Pons (tissue), 1 donor: ENCODE data around the gene FSTL4.

ENCODE experiments used
- DNase-seq: peaks from one replicate; pipeline ENCODE4 v3.0.0-alpha.2; 2016; ENCODE audit warnings: low spot score

FSTL4 gene

DNA sequence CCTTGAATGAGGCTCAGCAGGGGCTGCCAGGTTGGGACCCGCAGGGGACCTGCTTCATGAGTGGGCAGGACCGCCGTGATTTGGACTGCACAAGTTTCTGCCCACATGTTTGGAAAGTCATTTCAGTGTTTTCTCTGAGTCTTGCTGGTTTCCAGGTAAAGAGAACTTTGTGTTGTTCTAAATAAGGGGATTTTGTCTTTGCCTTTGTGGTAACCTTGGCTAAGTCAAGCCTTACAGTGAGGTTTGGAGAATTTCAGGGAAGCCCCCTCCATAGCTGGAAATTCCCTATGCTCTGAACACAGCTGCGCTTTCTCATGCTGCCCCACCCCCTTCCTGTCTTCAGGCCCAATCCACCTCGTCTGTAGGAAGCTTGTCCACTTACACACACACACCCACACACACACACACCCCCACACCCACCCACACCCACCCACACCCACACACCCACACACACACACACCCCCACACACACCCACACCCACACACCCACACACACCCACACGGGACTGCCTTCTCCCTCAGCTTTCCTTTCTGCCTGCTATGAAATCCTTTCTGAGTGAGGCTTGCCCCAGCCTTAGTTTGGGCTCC lies 290.4 kb downstream of the FSTL4 start:
- no peak for DNase-seq

DNA sequence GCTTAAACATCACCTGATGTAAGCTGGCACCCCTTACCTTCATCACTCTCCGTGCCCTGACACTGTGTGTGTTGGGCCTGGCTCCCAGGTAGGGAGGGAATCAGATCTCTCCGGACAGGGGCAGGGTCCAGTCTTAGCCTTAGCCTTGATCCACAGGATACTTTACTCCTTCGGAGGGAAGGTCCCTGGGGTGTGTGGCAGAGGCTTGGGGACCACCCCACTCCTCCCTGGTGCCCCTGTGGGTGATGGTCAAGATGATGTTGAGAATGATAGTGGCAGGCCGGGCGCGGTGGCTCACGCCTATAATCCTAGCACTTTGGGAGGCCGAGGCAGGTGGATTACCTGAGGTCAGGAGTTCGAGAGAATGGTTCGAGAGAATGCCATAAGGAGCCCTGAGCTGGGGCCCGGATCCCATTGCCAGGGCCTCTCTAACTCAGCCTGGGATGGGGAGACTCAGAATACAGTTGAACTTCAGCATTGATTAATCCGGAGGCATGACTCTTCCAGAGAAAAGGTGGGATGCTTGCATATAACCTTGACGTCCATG lies 291.0 kb downstream of the FSTL4 start:
- no peak for DNase-seq

DNA sequence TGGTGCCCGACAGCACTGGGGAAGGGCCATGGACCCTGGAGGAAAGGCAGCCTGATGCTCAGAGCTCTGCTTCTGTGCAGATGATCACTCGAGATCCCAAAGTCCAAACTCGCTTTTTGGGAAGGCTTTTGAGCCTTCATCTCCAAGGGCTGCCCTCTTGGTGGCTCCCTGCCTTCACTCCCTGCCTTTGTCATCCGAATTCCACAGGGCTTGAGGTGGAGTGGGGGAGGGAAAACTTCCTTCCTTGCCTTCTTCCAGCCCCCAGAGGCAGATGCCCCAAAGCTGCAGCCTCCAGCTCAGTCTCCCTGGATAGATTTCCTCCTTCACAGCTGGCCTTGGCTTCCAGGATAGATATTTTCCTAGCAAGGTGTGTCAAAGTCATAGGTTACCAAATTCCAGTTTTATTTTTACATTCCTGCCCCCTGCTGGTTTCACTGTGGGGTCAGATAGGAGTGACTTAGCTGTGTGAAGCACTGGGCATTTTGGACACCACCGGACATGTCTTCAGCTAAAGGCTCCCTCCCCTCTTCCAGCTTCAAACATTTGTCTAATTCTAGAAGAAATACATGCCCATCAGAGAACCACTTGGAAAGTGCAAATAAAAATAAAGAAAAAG lies 292.3 kb downstream of the FSTL4 start:
- no peak for DNase-seq

DNA sequence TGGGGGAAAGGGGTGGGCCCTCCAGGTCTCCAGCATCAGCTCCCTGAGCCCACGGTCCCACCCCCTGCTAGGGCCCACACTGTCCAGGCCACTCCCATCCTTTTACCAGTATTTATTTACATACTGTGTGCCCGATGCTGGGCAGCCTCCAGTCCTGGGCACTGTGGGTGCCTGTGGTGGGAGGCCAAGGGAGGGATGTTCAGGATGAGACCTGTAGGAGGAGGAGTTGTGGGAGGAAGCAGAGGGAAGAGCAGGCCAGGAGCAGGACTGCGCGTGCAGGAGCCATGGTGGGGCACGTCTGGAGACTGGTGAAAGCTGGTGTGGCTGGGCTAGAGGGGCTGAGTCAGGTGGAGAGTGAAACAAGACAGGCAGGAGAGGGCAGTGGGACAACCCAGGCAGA lies 293.1 kb downstream of the FSTL4 start:
- DNase-seq: no peak

DNA sequence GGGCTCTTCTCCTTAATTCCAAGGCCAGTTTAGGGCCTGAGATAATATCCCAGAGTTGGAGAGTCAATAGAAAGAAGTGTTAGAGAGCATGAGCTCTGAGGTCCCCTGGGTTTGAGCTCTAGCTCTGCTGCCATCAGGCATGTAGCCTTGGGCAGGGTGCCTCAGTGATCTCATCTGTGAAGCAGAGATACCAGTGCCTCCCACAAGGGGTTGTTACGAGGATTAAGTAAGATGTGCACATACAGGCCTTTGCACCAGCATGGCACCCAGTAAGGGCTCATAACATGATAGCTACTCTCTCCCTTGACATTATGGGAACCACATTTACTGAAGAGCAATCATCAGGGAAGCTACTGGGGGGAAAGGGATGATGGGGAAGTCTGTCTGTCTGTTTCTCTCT lies 294.8 kb downstream of the FSTL4 start:
- no peak for DNase-seq

DNA sequence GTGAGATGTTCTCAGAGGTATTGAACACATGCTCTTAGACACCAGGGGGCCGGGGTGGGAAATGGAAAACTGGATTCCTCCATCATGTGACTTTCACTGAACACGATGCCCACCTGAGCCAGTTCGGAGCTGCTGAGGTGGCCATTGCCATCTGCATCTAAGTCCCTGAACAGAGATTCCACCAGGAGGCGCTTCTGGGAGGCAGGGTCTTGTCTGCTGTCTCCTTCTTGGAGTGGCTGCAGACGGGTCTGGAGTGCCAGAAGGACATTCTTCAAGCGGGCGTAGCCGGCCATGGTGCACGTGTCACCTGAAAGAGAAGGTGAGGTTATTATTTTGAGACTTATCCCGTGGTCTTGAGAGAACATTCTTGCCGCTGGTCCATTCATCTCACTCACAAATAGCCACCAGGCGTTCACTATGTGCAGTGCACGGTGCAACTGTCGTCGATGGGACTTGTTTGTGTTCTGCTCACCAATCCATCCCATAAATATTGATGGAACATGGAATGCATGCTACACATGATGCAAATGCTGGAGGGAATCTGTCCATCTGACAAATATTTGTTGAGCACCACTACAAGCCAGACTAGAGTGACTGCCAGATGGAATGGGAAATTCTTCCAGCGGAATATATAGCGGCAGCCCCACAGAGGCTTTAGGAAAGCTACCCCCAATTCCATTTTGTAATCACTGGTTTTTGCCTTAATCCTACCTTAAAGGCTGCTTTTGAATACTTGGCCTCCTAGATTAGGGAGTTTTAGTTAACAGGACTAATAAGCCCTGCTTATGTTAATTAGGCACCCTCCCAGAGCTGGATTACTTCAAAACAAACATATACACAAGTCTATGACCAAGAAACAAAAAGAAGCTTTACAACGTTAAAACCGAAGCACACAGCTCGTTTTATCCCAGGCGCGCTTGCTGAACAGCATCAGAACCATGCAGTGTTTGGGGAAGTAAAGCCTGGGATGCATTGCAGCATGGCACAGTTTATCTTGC lies 295.7 kb downstream of the FSTL4 start:
- no peak for DNase-seq

DNA sequence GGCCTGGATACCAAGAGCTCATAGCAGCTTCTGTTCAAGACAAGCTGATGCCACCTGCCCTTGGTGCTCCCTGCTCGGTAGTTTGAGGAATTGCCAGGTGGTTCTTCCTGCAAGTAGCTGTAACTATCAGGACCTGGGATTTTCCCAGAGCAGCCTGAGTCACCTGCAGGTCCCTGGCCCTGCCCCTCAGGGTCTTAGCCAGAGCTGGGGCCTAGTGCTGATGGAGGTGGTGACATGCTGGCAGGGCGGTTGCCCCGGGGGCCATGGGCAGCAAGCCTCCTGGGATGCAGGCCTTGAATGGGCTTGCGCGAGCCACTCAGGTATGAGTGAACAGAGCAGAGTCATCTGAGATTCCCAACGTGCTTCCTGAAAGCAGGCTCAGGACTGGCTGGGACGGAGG lies 298.3 kb downstream of the FSTL4 start:
- DNase-seq: no peak

DNA sequence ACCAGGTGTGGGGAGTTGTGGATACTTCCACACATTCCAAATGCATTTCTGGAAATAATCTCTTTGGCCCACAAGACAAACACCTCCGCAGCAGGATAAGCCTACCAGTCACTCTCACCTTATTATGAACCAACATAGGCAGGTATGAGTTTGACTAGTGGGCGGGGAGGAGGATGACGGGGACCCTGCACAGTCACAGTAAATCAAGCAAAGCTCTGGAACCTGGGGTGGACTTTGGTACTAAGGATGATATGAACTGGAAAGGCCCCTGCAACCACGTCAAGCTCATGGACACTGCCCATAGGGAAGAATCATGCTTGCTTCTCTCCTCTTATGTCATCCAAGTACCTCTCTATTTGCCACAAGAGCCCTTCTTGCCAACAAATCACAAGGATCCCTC lies 301.2 kb downstream of the FSTL4 start:
- DNase-seq: no peak

DNA sequence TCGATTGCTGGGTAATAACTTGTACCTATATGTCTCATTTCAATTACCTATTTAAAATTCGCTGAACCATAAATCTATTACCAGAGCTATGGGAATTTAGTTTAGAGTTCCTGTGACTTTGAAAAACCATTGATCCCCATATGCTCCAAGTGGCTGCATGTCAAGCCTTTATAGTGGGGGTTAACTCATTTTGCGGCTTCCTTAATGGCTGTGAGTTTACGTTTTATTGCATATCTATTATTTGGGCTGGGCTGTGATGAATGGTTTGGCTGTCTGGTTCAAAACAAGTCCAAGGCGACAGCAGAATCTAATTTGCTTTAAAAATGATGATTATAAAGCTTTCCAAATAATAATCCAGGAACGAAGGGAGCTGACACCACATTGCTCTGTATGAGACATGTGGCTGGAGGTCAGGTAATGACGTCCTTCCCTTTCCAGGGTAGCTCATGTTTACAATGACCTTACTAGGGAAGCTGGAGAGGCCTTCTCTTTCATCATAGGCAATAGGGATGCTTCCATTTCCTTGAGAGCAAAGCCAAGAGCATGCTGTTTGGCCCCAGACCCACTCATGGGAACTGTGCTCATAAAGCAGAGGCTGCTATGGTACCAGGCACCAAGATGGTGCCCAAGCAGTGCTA lies 302.2 kb downstream of the FSTL4 start:
- no peak for DNase-seq

DNA sequence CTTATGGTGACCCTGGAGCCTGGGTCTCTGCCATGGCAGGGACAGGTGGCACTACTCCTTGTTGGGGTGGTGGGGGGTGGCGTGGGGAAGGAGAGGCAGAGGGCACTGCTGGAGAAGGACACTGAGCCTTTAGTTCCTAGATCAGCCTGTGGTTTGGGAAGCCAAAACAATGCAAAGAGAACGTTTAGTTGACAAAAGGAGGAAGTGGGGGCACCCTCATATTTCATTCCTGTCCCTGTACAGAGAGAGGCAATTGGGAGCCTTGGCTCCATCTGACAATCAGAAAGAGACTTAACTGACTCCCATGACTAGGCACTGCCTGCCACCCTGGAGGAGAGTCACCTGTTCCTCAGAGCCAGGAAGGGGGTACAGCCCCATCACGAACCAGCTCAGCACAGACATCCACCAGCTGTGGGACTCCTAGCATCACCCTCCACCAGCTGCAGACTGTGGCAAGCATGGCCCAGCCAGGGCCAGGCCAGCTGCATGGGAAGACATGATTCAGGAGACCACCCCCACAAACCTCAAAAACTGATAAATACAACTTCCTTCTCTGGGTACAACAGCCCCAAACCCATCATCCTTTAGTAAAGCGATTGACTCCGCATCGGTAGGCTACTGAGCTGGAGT lies 303.1 kb downstream of the FSTL4 start:
- DNase-seq: no peak

DNA sequence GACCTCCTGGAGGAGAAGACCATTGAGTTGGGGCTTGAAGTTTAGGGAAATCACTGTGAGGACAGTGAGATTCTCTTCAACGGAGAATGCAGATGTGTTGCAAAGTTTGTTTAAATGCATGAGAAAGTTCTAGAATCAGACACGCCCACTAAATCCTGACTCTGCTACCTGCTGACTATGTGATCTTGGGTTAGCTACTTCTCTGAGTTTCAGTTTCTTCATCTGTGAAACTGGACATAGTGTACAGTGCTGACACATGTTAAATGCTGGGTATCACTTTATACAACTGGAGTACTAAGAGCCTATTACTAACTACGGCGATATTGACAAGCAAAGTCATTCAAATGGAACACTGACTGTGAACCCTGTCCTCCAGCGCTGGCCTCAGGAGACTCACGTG lies 305.1 kb downstream of the FSTL4 start:
- DNase-seq: no peak

DNA sequence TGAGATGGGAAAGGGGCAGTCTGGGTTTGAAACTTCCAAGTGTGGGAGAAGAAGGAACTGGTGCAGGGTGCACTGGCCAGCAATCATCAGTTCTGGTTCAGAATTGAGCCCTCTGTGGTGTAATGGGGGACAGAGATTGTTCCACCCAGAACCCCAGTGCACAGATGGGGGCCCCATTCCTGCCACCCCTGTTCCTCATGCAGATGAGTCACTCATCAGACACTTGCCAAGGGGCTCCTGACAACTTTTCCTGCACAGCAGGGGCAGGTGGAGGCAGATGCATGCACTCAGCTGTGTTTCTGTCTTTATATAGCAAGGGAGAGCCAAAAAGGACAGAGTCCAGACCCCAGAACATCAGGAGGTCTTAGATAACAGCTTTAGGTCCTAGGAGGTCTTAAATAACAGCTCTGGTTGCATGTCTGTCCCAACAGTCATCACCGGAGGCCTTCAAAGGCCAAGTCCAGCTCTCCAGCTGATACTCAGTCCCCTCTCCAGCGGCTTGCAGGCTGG lies 307.6 kb downstream of the FSTL4 start:
- no peak for DNase-seq

DNA sequence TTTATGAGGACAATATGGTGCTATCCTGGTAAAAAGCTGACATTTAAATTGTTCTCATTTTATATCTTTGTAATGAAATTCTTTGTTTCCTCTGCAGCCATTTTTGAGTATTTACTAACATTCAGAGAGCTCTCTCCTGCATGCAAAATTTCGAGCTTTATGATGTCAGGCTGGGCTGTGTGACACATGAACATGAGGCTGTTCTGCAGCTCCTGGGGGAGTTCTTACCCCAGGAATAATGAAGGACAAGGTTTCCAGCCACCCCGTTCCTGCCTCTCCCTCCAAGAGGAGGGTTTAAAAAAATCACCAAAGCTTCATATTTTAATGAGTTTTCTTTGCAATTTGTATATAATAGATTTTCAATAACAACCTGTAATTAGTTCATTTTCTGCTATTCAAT lies 308.2 kb downstream of the FSTL4 start:
- no peak for DNase-seq

DNA sequence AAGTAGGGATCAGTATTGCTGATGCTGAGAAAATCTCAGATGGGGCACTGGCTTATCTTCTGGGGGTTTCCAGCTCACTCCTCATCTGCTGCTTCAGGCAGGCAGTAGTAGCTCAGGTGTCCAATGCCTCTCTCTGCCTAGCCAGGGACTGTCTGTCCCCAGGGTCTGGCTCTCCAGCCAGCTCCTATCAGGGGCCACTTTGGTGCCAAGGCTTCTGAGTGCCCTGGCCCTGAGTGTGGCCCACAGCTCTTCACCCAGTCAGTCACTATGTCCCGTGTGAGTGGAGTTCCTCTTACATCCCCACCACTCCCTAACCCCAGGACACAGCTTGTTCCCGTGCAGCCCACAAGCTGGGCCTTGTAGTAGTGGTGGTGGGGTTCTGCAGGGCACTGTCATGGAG lies 309.0 kb downstream of the FSTL4 start:
- no peak for DNase-seq

DNA sequence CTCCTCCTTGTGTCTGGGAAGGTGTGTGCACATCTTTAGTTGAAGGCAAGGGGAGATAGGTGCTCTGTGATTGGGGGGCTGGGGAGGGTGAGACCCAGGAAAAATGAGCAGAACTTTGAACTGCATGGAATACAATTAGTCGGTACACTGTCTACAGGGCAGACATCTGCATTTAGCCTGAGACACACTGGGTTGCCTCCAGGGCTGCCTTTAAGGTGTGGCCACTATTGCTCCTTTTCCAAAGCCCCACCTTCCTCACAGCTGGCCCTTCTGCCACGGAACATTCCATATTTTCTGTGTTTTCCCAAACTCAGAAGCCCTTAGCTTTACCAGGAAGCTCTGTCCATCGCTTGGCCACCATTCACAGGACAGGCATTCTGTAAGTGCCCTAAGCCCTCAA lies 312.6 kb downstream of the FSTL4 start:
- DNase-seq: no peak

DNA sequence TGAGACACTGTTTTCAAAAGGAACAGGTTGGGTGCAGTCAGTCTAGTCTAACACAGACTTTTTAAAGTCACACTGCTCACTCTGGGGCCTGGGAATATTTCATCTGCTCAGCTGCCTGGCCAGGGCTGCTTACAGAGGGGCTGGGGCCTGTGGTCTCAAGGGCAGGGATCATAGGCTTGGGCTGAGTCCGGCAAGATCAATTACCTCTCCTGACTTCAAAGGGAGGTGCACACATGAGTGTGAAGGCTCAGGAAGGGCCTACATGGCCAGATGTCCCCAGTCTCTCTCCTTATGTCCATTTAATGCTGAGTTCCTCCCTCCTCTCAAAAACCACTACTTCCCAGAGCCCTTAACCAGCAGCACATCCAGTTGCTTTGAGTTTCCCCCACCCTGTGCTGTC lies 313.3 kb downstream of the FSTL4 start:
- DNase-seq: no peak

DNA sequence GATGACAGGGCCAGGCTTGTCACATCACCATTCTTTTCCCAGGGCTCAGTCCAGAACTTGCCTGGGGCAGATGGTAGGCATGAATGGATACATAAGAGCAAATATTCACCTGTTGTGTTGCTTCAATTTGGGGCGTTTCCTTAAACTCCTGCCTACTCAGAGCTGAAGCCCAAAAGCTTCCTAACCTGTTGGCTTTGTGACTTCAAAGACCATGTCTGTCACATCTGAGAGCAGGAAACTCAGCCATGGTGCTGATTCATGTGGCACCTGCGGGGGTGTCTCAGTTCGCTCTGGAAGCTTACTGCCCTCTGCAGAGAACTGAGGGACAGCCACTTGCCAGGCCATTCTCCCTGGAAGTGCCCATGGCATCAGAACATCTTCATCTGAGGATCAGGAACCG lies 313.9 kb downstream of the FSTL4 start:
- no peak for DNase-seq

DNA sequence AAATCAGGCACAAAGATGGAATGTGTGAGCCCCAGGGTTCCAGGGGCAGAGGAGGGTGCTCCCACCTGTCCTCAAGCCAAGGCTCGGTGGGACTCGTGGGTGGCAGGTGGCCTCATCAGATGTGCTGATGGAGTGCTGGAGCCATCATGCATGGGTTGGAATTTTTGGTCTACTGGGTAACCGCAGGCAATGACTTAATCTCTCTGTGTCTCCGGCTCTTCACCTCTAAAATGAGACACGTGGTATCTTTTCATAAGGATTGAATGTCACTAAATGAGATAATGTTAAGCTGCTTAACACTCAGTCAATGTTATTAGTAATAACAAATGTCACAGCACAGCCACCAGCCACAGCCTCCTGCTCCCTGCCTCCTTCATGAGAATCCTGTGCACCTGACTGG lies 315.0 kb downstream of the FSTL4 start:
- DNase-seq: no peak

DNA sequence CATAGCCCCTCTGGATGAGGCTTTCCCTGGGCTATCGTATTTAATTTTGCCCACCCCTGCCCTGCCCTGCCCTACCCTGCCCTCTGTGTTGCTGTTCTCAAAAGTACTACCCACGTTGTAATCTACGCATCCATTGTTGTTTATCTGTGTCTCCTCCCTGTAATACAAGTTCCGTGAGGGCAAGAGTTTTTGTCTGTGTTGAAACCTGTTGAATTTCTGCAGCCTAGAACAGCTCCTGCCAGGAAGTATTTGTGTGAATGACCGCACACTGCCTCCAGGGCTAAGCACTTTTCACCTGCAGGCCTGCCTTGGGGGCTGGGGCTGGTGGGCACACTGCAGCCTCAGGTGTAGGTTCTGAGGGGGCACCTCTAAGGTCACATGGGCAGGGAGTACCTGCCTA lies 315.7 kb downstream of the FSTL4 start:
- no peak for DNase-seq

DNA sequence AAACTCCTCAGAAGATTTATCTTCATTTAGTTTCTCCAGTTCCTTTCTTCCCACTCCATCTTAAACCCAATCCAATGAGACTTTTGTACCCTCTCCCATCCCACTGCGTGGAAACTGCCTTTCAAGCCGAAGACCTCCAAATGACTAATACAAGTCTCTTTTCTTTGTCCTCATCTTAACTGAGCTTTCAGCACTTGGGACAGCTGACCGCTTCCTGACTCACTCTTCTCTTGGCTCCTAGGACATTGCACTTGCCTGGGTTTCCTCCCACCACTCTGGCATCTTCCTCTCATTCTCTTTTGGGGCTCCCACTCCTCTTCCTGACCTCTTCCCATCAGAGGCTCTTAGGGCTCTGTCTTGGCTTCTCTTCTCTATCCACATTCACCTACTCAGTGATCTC lies 316.8 kb downstream of the FSTL4 start:
- DNase-seq: no peak

DNA sequence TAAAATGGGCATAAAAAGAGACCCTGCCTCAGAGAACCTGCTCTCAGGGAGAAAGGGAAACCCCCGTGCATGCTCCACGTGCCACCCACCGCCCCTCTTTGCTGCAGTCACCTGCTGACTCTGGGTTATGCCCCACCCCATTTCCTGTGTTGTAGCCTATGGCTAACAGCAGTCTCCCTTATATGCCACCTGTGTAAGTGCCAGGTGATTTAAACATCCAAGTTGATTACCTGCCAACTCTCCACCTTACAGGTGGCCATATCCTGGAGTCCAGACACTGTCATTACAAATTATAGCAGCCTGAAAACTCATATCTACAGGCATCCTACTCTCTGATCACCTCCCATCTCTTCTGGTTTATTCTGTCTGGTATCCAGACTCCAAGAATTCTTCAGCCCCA lies 318.0 kb downstream of the FSTL4 start:
- DNase-seq: no peak

DNA sequence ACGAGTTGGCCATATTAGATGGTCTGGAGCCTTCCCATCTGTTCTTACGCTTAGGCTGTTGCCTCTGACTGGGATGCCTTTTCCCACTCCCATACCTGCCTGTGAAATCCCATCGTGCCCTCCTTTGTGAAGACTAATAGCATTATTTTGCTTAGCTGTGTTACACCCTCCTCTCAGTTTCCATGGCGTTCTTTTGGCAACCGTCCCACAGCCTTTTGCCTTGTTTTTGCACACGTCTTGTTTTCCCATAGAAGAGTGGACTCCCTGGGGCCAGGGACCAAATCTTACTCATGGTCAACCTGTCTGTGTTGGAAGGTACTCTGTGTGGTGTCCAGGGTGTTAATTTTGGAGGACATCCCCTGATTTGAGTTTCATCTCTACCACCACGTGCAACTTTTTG lies 318.4 kb downstream of the FSTL4 start:
- no peak for DNase-seq
